IPS-15b (cell line): ENCODE data around the gene BMPR2.

Experiments used
- H3K27me3 ChIP-seq: one replicate; pipeline ENCODE4 v1.6.1; 2013; ENCODE audit warnings: low read length; ENCODE audit not compliant: control insufficient read depth, insufficient read depth
- H3K36me3 ChIP-seq: one replicate; pipeline ENCODE4 v1.6.1; 2013; ENCODE audit warnings: low read length; ENCODE audit not compliant: control insufficient read depth, insufficient read depth
- H3K4me1 ChIP-seq: one replicate; pipeline ENCODE4 v1.6.1; 2013; ENCODE audit warnings: mild to moderate bottlenecking, low read length; ENCODE audit not compliant: control insufficient read depth, insufficient read depth
- H3K4me3 ChIP-seq: one replicate; pipeline ENCODE4 v1.5.1; 2013; ENCODE audit warnings: low read depth, low read length
- H3K9ac ChIP-seq: one replicate; pipeline ENCODE4 v1.6.1; 2013; ENCODE audit warnings: low read depth, mild to moderate bottlenecking, low read length
- H3K9me3 ChIP-seq: one replicate; pipeline ENCODE4 v1.6.1; 2013; ENCODE audit warnings: mild to moderate bottlenecking, low read length; ENCODE audit not compliant: control insufficient read depth, insufficient read depth

The BMPR2 gene

DNA sequence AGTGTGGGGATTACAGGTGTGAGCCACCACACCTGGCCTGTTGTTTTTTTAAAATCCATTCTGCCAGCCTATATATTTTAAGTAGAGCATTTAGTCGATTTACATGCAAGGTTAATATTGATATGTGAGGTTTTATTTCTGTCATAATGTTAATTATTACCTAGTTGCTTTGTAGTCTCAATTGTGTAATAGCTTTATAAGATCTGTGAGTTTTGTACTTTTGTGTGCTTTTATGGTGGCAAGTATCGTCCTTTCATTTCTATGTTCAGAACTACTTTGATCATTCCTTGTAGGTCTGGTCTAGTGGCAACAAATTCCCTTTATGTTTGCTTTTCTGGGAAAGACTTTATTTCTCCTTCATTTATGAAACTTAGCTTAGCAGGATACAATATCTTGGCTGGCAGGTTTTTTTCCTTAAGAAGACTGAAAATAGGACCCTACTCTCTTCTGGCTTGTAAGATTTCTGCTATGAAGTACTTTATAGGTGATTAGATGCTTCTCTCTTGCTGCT lies 207.6 kb downstream of the BMPR2 start:
- H3K4me3 ChIP-seq, result no peak overlapping the region
- H3K9me3 ChIP-seq, result no peaks in the 10 kb centered on the region
- H3K36me3 ChIP-seq, result no peaks in the 10 kb centered on the region
- peaks cover under 1% of the 10 kb centered on the region for H3K4me1 ChIP-seq
- H3K9ac ChIP-seq, result no peak overlapping the region
- no peaks in the 10 kb centered on the region for H3K27me3 ChIP-seq

GRCh38 chr2:202588647-202589581 lies 212.8 kb downstream of the BMPR2 start:
- Histone ChIP-seq H3K4me3 (no peak overlapping the region), H3K36me3 (no peaks in the 10 kb centered on the region), H3K27me3 (no peaks in the 10 kb centered on the region)

DNA sequence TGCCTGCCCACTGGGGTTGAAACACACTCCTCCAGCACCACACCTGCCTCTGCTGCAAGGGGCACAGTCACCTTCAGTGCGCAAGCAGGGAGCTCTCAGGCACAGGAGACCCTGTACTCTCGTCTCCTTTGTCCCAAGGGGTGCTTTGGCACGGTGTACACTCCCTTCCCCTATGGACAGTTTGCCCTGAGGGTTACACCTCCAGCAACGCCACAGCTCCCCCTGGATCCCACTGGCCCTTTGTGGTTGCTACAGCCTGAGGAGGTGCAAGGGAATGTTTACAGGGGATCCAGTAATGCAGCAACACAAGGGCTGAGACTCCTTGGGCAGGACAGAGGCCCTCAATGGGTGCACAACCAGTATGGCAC lies 213.4 kb downstream of the BMPR2 start:
- H3K9ac ChIP-seq, result peak overlapping the region; percentile 9

More at GRCh38 chr2:202588647-202589581, 212.8 kb downstream of the BMPR2 start:
- Histone ChIP-seq H3K4me1 (peaks cover 6% of the 10 kb centered on the region), H3K9me3 (no peaks in the 10 kb centered on the region), H3K9ac (peak overlapping the region; percentile 9)

DNA sequence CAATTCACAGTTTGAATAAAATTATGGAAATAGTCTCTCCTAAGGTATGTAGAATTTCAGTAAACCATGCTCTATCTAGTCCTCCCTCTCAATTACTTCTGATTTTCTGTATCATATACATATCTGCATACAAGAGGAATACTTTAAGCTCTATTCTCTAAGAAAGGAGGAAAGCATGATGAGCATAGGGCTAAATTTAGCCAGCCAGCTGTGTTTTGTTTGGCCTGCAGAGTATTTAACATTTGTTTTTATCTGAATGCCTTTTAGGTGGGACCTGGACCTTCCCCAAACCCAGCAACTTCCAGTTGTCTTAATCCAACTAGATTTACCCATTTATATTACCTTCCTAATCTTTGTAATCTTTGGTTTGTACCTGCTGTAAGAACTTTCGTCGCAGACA lies 216.4 kb downstream of the BMPR2 start:
- Histone ChIP-seq H3K4me1 (peaks cover 6% of the 10 kb centered on the region), H3K9ac (no peak overlapping the region), H3K27me3 (no peaks in the 10 kb centered on the region), H3K4me3 (no peak overlapping the region), H3K9me3 (no peaks in the 10 kb centered on the region), H3K36me3 (no peaks in the 10 kb centered on the region)

More for the DNA sequence above, 213.4 kb downstream of the BMPR2 start:
- Histone ChIP-seq H3K9me3 (no peaks in the 10 kb centered on the region), H3K4me1 (peaks cover 6% of the 10 kb centered on the region), H3K4me3 (no peak overlapping the region), H3K36me3 (no peaks in the 10 kb centered on the region), H3K27me3 (no peaks in the 10 kb centered on the region)

DNA sequence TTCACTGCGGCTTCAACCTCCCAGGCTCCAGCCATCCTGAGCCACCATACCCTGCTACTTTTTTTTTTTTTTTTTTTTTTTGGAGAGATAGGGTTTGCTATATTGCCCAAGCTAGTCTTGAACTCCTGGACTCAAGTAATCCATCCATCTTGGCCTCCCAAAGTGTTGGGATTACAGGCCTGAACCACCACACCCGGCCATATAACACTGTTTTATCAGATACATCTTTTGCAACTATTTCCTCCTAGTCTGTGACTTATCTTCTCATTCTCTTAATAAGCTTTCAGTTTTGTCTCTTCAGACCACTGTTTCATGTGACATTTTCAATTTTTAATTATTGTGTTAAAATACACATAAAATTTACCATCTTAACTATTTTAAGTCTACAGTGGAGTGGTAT lies 223.0 kb downstream of the BMPR2 start:
- H3K27me3 ChIP-seq, result no peaks in the 10 kb centered on the region
- no peaks in the 10 kb centered on the region for H3K9me3 ChIP-seq
- no peaks in the 10 kb centered on the region for H3K4me1 ChIP-seq
- no peaks in the 10 kb centered on the region for H3K36me3 ChIP-seq
- H3K4me3 ChIP-seq, result no peak overlapping the region
- H3K9ac ChIP-seq, result no peak overlapping the region

GRCh38 chr2:202599911-202600310 lies 223.8 kb downstream of the BMPR2 start:
- Histone ChIP-seq H3K9ac (no peak overlapping the region), H3K36me3 (no peaks in the 10 kb centered on the region), H3K4me1 (no peaks in the 10 kb centered on the region), H3K27me3 (no peaks in the 10 kb centered on the region), H3K9me3 (no peaks in the 10 kb centered on the region), H3K4me3 (no peak overlapping the region)

GRCh38 chr2:202604699-202605098 lies 228.6 kb downstream of the BMPR2 start:
- no peaks in the 10 kb centered on the region for H3K27me3 ChIP-seq
- H3K36me3 ChIP-seq, result no peaks in the 10 kb centered on the region
- no peaks in the 10 kb centered on the region for H3K4me1 ChIP-seq
- H3K9ac ChIP-seq, result no peak overlapping the region
- no peaks in the 10 kb centered on the region for H3K9me3 ChIP-seq
- no peak overlapping the region for H3K4me3 ChIP-seq

DNA sequence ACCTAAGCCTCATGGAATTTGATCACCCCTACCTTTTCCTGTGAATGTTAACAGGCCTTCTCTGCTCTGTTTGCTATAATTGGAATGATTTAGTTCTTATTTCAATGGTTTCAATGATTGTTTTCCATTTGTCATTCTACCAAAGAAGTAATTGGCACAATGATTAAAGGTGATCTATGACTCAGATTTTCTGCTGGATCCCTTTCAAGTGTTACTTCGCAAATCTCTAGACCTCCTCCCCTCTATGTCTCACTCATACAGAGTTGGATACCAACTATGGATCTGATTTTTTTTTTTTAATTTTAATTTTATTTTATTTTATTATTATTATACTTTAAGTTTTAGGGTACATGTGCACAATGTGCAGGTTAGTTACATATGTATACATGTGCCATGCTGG lies 229.0 kb downstream of the BMPR2 start:
- Histone ChIP-seq H3K36me3 (no peaks in the 10 kb centered on the region), H3K4me3 (no peak overlapping the region), H3K27me3 (no peaks in the 10 kb centered on the region), H3K4me1 (no peaks in the 10 kb centered on the region), H3K9me3 (no peaks in the 10 kb centered on the region), H3K9ac (no peak overlapping the region)

DNA sequence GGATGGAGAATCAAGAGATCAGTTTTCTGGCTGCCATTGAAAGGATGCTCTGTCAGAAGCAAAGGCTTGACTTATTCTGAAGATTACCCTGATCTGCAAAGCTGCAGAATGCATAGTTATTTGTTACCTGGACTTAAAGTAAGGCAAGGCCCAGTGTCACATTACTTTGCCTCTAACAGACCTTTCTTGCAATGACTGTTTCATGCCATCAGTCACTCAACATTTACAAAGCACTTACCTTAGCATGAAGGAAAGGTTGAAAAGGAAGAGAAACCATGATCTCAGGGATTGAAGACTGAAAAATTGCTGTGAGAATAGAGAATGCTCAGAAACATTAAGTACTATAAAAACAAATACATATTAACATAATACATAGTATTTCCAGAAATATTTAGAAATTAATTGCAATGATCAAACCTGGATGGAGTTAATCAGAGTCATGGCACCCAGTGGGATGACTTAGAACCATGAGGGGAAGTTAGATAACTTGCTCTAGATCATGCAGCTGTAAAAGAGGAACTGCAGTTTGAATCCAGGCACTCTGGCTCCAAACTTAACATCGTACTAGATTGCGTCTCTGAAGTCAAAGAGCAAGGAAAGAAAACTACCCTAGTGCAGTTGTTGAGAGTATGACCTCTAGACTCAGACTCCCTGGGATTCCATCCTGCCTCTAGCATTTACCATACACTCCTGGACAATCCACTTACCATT lies 232.2 kb downstream of the BMPR2 start:
- H3K36me3 ChIP-seq, result no peaks in the 10 kb centered on the region
- H3K4me1 ChIP-seq, result no peaks in the 10 kb centered on the region
- no peaks in the 10 kb centered on the region for H3K9me3 ChIP-seq
- no peak overlapping the region for H3K9ac ChIP-seq
- no peaks in the 10 kb centered on the region for H3K27me3 ChIP-seq
- H3K4me3 ChIP-seq, result no peak overlapping the region

GRCh38 chr2:202609381-202610145 lies 233.4 kb downstream of the BMPR2 start:
- H3K4me1 ChIP-seq, result no peaks in the 10 kb centered on the region
- no peak overlapping the region for H3K4me3 ChIP-seq
- H3K9me3 ChIP-seq, result no peaks in the 10 kb centered on the region
- H3K36me3 ChIP-seq, result no peaks in the 10 kb centered on the region
- H3K27me3 ChIP-seq, result no peaks in the 10 kb centered on the region
- H3K9ac ChIP-seq, result no peak overlapping the region

- Histone ChIP-seq H3K9me3 (no peaks in the 10 kb centered on the region), H3K36me3 (no peaks in the 10 kb centered on the region), H3K9ac (no peak overlapping the region), H3K27me3 (no peaks in the 10 kb centered on the region), H3K4me3 (no peak overlapping the region), H3K4me1 (no peaks in the 10 kb centered on the region)
These were observed 234.3 kb downstream of the BMPR2 start for GRCh38 chr2:202610380-202610779.
